ENCODE measurements around the gene CCDC92B.

The CCDC92B gene

DNA sequence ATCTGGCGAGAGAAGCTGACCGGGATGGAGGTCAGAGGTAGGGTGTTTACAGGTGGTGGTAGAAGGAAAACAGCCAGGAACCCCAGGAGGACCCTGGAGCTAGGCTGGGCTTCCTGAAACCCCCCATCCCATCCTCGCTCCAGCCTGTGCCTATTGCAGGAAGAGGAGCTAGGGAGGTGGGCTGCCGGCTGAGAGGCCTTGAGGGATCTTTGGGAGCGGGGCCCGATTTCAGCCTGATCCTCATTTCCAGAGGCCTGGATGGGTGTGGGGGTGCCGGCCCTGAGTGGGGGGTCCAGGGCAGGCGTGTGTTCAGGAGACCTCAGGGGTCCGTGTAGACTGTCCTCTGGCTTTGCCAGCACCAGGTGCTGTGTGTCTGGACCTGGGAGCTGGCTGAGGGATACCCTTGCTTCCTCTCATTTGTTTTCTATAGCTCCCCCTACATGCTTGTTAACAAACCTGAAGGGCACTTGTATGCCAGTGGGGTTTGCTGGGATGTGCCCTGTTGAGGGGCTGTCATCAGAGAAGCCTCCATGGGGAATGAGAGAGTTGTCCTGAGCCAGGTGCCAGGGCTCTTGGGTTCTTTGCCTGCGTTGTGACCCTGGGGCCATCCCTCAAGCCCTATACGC, 27.9 kb upstream of the CCDC92B start:
- no peak for DNase-seq

DNA sequence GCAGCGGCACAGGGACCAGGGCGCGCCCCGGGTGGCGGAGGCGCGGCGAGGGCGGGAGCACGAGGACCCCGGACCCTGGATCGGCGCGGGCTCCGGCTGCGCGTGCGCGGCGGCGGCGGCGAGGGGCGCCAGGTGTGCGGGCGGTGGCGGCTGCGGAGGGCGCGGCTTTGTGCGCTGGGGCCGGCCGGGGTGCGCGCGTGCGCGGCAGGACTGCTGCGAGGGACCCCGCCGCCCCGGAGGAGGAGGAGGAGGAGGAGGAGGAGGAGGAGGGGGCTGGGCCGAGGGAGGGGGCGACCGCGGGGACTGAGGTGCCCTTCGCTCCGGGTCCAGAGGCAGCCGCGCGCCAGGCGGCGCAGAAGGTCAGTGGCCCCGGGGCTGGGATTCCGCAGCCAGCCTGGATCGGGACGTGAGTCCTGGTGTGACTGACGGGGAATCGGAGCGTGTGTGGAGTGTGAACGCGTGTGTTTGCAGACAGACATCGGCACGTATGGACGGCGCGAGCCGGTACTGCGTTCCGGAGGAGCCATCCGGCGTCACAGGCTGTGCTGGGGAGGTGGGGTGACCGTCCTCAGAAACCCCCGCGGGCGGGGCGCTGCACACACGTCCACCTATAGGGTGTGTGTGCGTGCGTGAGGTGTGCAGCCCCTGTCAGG, 27.3 kb upstream of the CCDC92B start:
- no peak for DNase-seq

DNA sequence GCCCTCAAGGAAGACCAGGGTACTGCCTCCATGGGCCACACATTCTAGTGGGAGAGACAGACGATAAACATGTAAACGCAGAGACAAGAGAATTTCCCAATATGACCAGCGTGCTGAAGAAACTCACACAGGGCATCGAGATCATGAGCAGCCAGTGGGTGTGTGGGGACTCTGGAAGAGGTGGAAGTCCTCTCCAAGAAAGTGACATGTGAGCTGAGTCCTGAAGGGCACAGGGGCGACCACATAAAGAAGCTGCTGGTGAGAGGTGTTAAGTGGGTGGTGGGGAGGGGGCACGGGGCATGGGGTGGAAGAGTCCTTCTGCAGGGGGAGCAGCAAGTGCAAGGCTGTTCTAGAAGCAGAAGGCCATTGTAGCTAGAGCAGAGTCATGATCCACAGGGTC, 25.8 kb upstream of the CCDC92B start:
- DNase-seq: no peak

DNA sequence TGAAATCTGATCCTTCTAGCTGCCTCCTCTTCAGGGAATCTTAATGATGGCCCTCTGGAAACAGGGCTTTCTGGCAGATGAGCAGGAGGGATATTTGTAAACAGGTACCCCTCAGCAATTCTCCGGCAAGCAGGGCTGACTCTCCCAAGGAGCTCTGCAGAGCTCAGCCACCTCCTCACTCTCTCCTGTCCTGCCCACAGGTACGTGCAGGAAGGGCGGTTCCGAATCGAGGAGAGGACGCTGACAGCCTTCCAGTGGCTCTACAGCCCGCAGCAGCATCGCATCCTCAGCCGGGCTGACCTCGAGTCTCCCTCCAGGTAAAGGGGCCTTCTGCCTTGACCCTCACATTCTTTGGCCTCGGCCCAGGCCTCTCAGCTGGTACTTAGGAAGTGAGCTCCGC, 20.7 kb upstream of the CCDC92B start:
- no peak for DNase-seq

DNA sequence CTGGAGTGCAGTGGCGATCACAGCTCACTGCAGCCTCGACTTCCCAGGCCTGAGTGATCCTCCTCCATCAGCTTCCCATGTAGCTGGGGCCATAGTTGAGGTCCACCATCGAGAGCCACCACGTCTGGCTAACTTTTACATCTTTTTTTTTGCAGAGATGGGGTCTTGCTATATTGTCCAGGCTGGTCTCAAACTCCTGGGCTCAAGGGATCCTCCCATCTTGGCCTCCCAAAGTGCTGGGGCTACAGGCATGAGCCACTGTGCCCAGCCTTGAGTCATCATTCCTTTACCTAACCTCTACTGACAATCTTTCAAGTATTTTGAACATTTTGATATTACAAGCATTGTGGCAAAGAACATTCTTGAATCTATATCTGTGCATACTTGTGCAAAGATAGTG, 9.4 kb upstream of the CCDC92B start:
- no peak for DNase-seq

DNA sequence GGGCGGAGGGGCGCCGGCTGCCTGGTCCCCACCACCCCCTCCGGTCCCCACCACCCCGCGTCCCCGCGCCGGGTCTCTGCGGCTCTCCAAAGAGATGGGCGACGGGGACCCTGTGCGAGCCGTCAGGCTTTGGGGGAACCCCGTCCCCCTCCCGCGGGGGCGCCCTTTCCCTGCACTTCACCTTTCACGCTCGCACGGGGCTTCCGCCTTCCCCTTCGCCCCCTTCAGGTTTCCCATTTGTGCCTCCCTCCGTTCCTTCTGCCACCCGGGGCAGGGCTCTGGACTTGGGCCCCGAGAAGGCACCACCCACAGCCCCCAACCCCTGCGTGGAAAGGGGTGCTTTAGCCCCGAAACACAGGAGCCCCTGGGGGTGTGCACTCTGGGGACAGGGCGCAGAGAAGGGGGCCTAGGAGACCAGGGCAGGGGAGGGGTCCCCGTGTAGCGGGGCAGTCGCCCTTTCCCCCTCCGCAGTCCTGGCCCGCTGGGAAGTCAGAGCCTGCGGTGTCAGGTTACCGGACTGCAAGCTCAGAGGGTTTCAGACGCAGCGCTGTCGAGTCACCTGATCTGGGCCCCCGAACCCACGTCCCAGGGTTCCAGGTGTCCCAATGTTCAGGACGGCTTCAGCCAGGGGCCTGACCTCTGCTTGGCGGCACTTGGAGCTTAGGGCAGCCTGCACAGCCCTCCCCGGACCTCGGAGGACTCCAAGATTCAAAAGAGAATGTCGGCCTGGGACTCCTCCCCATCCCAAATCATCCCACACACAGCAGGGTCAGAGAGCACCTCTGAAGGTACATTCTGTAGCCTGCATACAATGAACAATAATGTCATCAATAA, 6.7 kb upstream of the CCDC92B start:
- DNase-seq: no peak

DNA sequence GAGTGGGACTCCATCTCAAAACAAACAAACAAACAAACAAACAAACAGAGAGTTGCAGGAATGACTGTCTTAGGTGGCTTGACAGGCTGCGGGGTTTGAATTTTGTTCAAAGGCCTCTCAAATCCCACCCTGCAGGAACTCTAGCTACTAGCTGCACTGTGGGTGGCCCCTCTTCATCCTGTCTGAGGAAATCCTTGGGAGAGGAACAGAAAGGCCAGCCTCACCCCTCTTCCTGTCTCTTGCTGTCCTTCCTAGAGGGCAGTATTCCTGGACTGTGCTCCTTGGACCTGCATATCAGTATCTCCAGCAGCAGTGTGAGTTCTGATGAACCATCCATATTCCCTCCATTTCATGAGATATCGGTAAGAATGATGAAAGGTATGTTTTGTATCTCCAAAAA, 2.0 kb upstream of the CCDC92B start:
- no peak for DNase-seq

DNA sequence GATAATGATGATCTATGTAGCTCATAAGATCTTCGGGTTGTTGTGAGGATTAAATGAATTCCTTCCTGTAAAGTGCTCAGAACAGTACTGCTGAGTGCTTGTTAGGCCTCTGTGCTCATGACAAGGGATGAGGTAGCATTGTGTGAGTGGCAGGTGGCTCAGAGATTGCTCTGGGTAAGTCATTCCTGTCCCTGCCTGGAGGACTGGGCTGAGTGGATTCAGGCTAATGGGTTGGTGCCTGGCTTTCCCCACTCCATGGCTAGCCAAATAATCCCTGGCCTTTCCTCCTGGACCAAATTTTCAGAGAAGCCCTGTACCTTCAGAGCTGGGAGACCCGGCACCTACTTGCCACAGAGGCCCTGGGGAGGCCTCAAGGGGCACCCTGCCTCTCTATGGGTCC, 1.3 kb upstream of the CCDC92B start:
- DNase-seq: no peak

DNA sequence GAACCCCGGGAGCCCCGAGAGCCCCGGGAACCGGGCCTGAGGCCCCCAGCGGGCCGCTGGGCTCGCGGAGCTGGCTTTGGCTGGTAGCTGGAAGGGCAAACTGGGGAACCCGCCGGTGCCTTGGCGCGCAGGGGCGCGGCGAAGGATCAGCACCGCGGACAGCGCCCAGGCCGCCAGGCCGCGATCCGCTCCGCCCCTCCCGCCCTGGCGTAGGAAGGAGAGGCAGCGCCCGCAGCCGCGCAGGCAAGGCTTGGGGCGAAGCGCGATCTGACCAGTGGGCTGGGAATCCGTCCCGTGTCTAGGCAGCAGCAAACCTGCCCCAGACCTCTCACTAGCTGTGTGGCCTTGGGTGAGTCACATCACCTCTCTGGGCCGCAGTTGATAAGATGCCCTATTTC, 331 bp upstream of the CCDC92B start:
- DNase-seq: peak; percentile 70

DNA sequence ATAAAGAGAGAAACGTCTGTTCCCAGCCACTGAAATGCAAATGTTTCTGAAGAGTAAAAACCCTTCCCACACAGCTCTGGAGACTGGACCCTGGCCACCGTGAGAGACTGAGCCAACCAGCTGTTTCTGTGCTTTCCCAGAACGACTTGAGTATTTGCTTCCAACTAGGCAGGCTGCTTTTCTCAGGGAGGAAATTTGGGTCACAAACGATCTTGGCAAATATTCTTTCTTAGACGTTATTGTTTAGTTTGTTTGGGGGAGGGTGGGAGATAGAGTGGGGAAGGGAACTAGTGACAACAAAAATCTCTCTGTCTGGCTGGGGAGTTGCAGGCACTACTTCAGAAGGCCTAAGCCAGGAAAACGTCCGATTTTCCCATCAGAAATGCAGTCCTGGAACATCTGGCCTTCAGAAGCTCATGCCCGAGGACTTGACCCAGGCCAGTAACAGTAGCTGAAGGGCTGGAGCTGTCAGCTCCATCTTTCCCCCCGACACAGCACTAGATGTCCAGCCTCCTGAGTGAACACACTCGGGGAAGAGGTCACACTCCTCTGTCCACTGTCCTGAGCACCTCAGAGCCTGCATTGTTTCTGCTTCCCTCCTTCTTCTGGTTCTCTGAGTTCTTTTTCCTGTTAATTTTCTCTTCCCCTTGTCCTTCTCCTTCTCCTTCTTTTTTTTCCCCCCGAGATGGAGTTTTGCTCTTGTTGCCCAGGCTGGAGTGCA, 4.0 kb downstream of the CCDC92B start:
- no peak for DNase-seq

DNA sequence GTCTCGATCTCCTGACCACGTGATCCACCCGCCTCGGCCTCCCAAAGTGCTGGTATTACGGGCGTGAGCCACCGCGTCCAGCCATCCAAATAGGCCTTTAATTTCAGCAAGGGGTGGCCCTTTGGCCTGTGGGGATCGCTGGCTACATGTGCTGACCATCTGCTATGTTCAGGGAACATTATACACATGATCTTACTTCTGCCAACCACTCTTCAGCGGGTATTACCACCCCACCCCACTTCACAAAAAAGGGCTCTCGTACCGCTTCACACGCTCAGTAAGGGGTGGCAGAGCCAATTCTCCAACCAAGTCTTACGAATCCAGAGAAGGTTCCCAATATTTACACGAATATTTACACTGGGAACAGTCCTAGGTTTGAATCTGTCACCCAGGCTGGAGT, 11.8 kb downstream of the CCDC92B start:
- no peak for DNase-seq

DNA sequence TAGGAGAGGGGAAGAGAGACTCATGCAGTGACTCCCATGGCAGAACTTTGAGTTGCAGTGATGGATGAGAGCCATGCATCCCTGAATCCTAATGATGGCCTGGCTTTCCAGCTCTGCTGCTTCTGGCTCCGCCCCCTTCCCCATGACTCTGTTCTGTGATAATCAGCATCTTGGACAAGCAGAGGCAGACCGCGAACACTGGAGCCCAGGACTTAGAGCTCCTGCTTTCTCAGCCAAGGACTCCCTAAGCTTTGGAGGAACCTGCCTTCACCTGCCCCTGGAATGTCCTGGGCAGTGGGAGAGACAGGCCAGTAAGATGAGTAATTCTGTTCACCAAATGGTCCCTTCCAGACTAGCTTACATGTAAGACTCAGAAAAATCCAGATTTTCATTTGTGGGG, 12.5 kb downstream of the CCDC92B start:
- no peak for DNase-seq

DNA sequence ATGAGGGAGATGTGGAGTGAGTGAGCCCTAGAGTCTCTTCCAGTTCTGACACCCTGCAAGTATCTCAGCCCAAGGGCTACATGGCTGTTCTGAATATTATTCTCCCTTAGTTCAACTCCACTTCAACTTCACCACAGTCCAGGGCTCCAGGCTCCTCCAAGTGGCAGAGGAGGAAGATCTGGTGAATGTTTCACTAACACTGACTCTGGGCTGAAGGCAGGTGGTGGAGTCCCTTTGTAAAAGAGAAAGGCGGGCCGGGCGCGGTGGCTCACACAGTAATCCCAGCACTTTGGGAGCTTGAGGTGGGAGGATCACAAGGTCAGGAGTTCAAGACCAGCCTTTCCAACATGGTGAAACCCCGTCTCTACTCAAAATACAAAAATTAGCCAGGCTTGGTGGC, 13.6 kb downstream of the CCDC92B start:
- no peak for DNase-seq

DNA sequence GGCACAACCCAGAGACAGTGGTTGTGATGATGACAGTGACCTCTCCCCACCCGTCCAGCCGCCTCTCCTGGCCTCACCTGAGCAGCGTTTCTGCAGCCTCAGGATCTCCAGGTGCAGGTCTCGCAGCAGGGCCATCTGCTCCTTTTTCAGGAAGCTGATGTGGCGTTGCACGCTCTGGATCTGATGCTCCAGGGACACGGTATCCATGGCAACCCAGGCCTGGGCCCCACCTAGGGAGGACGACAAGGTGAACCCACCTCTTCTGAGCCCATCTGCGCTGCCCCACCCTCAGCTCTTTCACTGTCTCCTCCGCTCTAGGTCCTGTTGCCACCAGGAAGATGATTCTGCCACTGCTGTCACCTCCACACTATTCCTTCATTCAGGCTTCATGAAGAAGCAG, 14.5 kb downstream of the CCDC92B start:
- no peak for DNase-seq

DNA sequence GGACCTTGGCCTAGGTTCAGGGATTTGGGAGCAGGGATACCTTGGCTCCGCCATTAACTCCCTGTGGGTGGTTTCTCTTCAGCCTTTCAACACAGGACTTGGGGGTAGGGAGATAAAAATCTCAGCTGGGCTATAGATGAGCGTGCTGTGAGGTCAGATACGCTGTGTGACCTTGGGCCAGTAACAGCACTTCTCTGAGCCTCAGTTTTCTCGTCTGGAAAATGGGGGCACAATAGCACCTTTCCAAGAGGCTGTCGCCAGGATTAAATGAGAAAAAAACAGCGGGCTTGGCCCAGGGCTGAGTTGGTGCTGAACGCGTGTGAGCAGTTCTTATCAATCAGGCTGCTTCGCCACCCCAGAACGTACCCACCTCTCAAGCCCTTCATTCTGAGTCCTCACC, 17.6 kb downstream of the CCDC92B start:
- no peak for DNase-seq

DNA sequence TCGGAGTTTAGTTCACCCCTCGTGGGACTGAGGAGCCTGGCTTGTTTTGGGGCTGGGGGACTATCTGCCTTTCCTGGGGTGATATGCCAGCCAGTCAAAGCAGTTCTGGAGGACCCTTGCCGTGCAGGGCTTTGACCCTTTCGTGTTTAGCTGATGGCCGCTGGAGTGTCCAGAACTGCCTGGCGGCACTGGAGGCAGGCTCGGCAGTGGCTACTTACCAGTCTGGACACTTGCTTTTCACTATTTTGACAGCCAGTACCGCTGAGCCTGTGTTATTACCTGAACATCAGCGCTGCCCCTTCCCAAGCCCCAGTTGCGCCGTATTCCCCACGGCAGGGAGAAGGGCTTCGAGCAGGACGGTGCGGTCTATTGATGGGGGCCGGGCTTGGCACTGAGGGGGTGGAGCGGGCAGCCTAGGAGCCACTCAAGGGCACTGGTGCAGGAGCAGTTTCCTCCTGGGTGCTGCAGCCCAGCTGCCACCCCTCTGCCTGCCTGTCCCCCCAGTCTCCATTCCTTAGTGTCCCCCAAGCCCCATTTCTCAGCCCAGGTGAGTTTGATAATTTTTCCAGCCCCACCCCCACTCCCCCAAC, 18.6 kb downstream of the CCDC92B start:
- no peak for DNase-seq

DNA sequence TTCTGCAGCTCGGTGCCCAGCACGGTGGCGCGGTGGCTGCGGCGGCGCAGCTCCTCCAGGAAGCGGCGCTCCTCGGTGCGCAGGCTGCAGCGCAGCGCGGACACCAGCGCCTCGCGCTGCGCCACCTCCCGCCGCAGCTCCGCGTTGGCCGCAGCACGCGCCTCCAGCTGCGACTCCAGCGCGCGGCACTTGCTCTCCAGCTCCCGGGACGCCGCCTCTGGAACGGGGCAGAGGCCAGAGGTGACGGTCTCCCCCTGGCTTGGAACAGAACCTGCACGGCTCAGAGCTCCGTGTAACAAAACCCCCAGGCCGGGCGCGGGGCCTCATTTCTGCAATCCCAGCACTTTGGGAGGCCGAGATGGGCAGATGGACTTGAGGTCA, 24.7 kb downstream of the CCDC92B start:
- peak; percentile 34 for DNase-seq

DNA sequence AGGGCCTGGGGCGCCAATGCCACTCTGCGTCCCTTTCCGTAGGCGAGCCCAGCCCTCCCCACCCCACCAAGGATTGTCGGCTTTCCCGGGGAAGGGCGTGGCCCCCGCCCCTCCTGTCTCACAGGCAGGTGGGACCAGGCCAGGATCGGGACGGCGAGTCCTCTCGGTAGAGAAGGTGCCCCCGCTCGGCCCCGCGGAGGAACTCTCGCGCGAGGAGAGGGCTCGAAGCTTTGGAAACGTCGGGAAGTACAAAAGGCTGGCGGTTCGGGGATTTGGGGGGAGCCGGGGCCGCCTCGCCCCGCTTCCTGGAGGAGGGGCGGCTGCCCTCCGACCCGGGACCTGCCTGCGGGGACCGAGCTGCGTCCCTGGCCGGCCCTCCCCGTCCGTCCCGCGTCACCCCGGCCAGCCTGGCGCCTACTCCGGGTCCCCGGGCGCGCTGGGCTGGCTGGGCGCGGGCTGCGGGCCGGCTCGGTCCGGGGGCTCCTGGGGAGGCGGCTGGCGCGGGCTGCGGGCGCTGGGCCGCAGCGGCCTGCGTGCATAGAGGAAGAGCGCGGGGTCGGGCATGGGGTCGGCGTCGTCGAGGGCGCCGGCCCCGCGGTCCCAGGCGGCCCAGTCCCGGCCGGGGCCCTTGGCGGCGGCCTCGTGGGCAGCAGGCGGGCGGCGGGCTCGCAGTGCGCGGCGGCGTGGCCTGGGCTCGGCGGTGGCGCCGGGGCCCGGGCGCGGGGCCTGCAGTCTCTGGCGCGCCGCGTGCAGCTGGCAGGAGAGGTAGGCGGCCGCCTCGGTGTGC, 25.3 kb downstream of the CCDC92B start:
- DNase-seq: no peak

DNA sequence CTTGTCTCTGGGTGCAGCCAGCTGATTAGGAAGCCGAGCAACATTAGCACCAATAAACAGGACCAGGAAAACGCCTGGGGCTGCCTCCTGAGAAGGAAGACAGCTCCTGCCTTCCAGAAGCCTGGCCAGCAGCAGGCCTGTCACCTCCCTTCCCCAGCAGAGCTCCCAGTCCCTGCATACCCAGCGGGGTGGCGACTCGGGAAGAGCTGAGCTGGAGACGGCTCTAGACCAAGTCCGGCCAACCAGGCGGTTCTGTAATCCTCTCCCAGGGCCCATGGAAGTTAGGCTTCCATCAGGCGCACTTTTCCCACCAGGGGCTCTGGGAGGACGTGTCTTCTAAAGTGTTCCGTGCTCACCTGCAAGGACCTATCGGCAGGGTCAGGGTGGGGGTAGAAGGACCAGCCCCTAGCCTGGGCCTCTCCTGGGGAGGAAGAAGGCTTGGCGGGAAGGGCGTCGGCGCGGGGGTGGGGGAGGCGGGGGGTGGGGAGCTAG, 25.9 kb downstream of the CCDC92B start:
- no peak for DNase-seq

DNA sequence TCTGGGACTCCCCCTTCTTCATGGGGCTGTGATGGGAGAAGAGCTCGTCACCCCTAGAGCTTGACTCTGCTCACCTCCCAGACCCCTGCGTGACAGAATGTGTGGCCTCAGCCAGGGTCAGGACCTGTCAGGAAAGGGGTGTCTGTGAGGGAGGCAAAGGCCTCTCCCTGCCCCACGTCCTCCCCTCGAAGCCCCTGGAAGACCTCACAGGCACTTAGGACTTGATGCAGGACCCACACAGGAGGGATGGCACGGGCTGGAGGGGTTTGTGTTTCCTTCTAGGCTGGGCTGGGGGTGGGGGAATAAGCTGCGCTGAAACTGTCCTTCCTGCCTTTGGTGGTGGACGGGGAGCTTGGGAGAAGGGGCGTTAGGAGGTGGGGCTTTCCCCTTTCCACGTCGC, 26.8 kb downstream of the CCDC92B start:
- no peak for DNase-seq

DNA sequence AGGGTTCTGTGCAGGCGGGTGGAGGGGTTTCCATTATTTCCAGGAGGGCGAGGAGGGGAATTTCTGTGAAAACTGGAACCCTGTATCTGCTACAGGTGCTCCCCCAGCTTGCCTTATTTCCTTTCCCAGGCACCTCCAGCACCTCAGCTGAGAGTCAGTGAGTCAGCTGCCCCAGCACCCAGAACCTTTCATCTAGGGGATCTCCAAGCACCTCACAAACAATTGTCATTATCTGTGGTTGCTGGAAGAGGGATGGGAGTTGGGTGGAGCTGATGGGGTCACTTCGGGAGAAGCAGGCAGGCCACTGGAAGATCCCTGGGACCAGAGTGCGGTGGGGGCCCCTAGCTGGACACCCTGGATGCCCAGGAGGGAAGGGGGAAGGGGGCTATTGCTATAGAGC, 27.8 kb downstream of the CCDC92B start:
- DNase-seq: no peak

DNA sequence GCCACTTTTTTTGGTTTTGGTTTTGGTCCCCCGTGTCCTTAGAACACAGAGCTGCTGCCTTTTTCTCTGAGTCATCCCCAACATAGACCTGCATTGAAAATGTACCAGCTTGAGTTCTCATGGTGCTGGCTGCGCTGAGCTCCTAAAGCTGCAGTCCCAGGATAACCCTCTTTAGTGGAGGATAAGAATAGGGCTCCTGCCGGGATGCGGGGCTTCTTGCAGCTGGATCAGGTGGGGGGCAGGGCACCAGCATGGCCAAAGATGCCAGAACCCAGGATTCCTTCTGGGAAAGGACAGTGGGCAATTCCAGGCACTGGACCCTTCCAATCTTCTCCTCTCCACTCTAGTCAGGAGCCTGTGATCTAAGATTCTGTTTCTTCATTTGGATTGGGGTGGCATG, 29.6 kb downstream of the CCDC92B start:
- DNase-seq: no peak

All from CD4-positive, alpha-beta T cell treated with Interleukin-17A for 1 hour (primary cell).